Measurements from ENCODE around the gene RAD52.

- TF ChIP-seq HDGF (IDR thresholded peaks at IDR 0.05; ENCODE audit: borderline replicate concordance) (no peak), FOXA1 (IDR thresholded peaks at IDR 0.05) (no peak), BHLHE40 (IDR thresholded peaks at IDR 0.05; ENCODE audit: borderline replicate concordance) (no peak), ELF4 (IDR thresholded peaks at IDR 0.05) (no peak), SP1 (IDR thresholded peaks at IDR 0.05) (no peak), FOXM1 (IDR thresholded peaks at IDR 0.05; ENCODE audit: borderline replicate concordance) (no peak), TARDBP (IDR thresholded peaks at IDR 0.05) (no peak)
Observed at GRCh38 chr12:916712-917445, 32.6 kb downstream of the RAD52 start.

All from HEK293T (cell line).